Loucy (cell line): ENCODE data around the gene STUM.
A peak's percentile ranks its signal among the peaks of the same experiment; 100 is the strongest.

ENCODE experiments used
- H2AFZ ChIP-seq: fragments of 200-600 bp; sonication (generic); 2 replicates; pipeline ENCODE4 v1.6.0; 2016; ENCODE audit warnings: antibody characterized with exemption, mild to moderate bottlenecking, low read length, moderate library complexity
- H3F3A ChIP-seq: fragments of 200-600 bp; 2 replicates; pipeline ENCODE4 v1.6.0; 2016; ENCODE audit warnings: antibody characterized with exemption, low read depth, mild to moderate bottlenecking
- H3K27me3 ChIP-seq: fragments of 200-600 bp; sonication (generic); 2 replicates; pipeline ENCODE4 v1.6.1; 2014; ENCODE audit warnings: low read length, mild to moderate bottlenecking; ENCODE audit not compliant: insufficient read depth, poor library complexity, severe bottlenecking
- H3K36me3 ChIP-seq: fragments of 200-600 bp; sonication (generic); 2 replicates; pipeline ENCODE4 v1.6.1; 2016; ENCODE audit warnings: low read length; ENCODE audit not compliant: insufficient read depth
- H3K4me1 ChIP-seq: fragments of 200-600 bp; sonication (generic); 2 replicates; pipeline ENCODE4 v1.5.1; 2014; ENCODE audit warnings: low read length, mild to moderate bottlenecking; ENCODE audit not compliant: insufficient read depth, poor library complexity, severe bottlenecking
- H3K4me2 ChIP-seq: fragments of 200-600 bp; sonication (generic); 2 replicates; pipeline ENCODE4 v1.6.0; 2014; ENCODE audit warnings: antibody characterized with exemption, low read length, low read depth, mild to moderate bottlenecking; ENCODE audit not compliant: poor library complexity, severe bottlenecking
- H3K4me3 ChIP-seq: fragments of 200-600 bp; sonication (generic); 2 replicates; pipeline ENCODE4 v1.5.1; 2014; ENCODE audit warnings: low read length, mild to moderate bottlenecking, mixed read lengths; ENCODE audit not compliant: poor library complexity, severe bottlenecking
- H3K79me2 ChIP-seq: fragments of 200-600 bp; sonication (generic); 2 replicates; pipeline ENCODE4 v1.6.1; 2014; ENCODE audit warnings: low read length; ENCODE audit not compliant: insufficient read depth
- H3K9ac ChIP-seq: fragments of 200-600 bp; sonication (generic); 2 replicates; pipeline ENCODE4 v1.6.0; 2014; ENCODE audit warnings: mild to moderate bottlenecking, low read depth, low read length, moderate library complexity; ENCODE audit not compliant: poor library complexity, severe bottlenecking
- H3K9me2 ChIP-seq: fragments of 200-600 bp; sonication (generic); replicated peaks from 2 replicates; pipeline ENCODE4 v1.6.1; 2016; ENCODE audit warnings: low read depth, low read length, mixed read lengths
- H3K9me3 ChIP-seq: fragments of 200-600 bp; sonication (generic); 2 replicates; pipeline ENCODE4 v1.6.1; 2014; ENCODE audit warnings: mild to moderate bottlenecking, antibody characterized with exemption, low read length, low read depth; ENCODE audit not compliant: insufficient read depth
- H4K20me1 ChIP-seq: fragments of 200-600 bp; sonication (generic); 2 replicates; pipeline ENCODE4 v1.6.0; 2014; ENCODE audit warnings: antibody characterized with exemption, low read length, mild to moderate bottlenecking; ENCODE audit not compliant: insufficient read depth, poor library complexity, severe bottlenecking
- EZH2phosphoT487 ChIP-seq: fragments of 200-600 bp; IDR thresholded peaks from 2 replicates; pipeline ENCODE4 v1.6.1; 2018; ENCODE audit warnings: antibody characterized with exemption, mild to moderate bottlenecking, moderate library complexity, borderline replicate concordance
- TF ChIP-seq, protein P1 (sequence below): fragments of 200-600 bp; sonication (generic); conservative IDR thresholded peaks from 2 replicates; pipeline ENCODE4 v1.5.1; 2014; ENCODE audit warnings: mild to moderate bottlenecking, antibody characterized with exemption, low read length

STUM gene

DNA sequence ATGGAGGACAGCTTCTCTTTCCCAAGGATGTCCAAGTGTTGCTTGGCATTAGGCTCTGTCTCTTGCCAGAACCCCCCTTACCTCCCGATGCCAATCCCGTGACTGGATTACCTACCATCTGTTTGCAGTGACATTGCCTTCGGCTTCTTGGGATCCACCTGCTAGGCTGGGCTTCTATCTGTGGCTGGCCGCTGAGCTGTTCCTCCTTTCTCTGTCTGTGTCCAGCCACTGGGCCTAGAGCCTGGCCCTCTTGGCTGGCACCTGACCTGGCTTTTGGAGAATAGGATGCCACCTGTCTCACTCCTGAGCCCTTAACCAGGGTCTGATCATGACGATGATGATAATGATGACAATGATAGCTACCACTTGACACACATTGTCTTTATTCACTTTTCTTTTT lies 41.6 kb upstream of the STUM start:
- Histone ChIP-seq H3K9me2 (no peaks in the 10 kb centered on the region), H3K79me2 (no peaks in the 10 kb centered on the region), H3K27me3 (no peaks in the 10 kb centered on the region), H3K9ac (no peak overlapping the region), H2AFZ (no peak overlapping the region), H3K9me3 (no peaks in the 10 kb centered on the region), H3K36me3 (no peaks in the 10 kb centered on the region), H3K4me1 (no peaks in the 10 kb centered on the region), H4K20me1 (no peaks in the 10 kb centered on the region), H3K4me3 (no peak overlapping the region), H3F3A (no peaks in the 10 kb centered on the region), H3K4me2 (no peak overlapping the region)
- TF ChIP-seq, protein P1, sequence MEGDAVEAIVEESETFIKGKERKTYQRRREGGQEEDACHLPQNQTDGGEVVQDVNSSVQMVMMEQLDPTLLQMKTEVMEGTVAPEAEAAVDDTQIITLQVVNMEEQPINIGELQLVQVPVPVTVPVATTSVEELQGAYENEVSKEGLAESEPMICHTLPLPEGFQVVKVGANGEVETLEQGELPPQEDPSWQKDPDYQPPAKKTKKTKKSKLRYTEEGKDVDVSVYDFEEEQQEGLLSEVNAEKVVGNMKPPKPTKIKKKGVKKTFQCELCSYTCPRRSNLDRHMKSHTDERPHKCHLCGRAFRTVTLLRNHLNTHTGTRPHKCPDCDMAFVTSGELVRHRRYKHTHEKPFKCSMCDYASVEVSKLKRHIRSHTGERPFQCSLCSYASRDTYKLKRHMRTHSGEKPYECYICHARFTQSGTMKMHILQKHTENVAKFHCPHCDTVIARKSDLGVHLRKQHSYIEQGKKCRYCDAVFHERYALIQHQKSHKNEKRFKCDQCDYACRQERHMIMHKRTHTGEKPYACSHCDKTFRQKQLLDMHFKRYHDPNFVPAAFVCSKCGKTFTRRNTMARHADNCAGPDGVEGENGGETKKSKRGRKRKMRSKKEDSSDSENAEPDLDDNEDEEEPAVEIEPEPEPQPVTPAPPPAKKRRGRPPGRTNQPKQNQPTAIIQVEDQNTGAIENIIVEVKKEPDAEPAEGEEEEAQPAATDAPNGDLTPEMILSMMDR, result no peak
- TF ChIP-seq EZH2phosphoT487, result no peak

DNA sequence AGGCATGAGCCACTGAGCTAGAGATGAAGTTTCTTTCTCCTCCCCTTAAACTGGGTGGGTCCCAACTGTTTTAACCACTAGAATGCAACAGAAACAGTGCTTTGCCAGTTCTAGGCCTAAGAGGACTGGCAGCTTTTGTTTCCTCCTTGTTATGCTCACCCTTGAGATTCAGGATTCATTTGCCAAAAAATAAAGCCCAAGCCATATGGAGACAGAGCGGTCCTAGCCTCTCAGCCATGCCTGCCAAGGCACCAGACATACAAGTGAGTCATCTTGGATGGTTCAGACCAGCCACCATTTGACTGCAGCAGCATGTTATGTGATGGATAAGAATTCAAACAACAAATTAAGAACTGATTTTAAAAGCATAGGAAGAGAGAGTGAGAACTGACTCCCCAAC lies 38.1 kb upstream of the STUM start:
- no peak overlapping the region for H3K4me3 ChIP-seq
- no peaks in the 10 kb centered on the region for H4K20me1 ChIP-seq
- H3K36me3 ChIP-seq, result no peaks in the 10 kb centered on the region
- H3K9me2 ChIP-seq, result no peaks in the 10 kb centered on the region
- H2AFZ ChIP-seq, result 0 out of 2 replicates have a peak overlapping the region, but pooled peaks have one; percentile 15
- H3K4me1 ChIP-seq, result no peaks in the 10 kb centered on the region
- H3F3A ChIP-seq, result no peaks in the 10 kb centered on the region
- no peaks in the 10 kb centered on the region for H3K27me3 ChIP-seq
- no peak overlapping the region for H3K4me2 ChIP-seq
- no peaks in the 10 kb centered on the region for H3K79me2 ChIP-seq
- H3K9me3 ChIP-seq, result no peaks in the 10 kb centered on the region
- TF ChIP-seq, protein P1, result no peak
- TF ChIP-seq EZH2phosphoT487, result no peak
- H3K9ac ChIP-seq, result no peak overlapping the region

DNA sequence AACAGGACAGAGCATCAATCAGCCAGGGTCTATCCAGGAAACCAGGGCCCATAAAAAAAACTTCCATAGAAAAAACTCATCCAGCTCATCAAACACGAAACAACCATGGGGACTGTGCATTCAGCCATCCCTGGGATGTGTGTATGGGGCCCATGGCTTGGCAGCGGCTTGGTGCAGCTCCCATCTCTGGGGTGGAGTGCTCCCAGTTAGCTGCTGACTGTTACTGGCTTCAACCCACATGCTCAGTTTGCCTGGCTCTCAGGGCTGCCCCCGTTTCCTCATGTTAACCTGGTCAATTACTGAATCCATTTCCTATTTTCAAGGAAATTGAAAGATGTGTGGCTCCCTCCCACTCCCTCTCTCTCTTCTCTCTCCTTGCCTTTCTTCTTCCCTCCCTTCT lies 37.3 kb upstream of the STUM start:
- H3K4me2 ChIP-seq, result no peak overlapping the region
- no peaks in the 10 kb centered on the region for H3F3A ChIP-seq
- no peak overlapping the region for H3K9ac ChIP-seq
- H2AFZ ChIP-seq, result no peak overlapping the region
- H3K4me3 ChIP-seq, result no peak overlapping the region
- no peaks in the 10 kb centered on the region for H3K79me2 ChIP-seq
- H3K36me3 ChIP-seq, result no peaks in the 10 kb centered on the region
- H3K27me3 ChIP-seq, result no peaks in the 10 kb centered on the region
- H3K4me1 ChIP-seq, result no peaks in the 10 kb centered on the region
- TF ChIP-seq, protein P1, result no peak
- no peak for TF ChIP-seq EZH2phosphoT487
- H3K9me2 ChIP-seq, result no peaks in the 10 kb centered on the region
- no peaks in the 10 kb centered on the region for H4K20me1 ChIP-seq
- no peaks in the 10 kb centered on the region for H3K9me3 ChIP-seq
